Measurements from ENCODE around the gene POLR3E.

DNA sequence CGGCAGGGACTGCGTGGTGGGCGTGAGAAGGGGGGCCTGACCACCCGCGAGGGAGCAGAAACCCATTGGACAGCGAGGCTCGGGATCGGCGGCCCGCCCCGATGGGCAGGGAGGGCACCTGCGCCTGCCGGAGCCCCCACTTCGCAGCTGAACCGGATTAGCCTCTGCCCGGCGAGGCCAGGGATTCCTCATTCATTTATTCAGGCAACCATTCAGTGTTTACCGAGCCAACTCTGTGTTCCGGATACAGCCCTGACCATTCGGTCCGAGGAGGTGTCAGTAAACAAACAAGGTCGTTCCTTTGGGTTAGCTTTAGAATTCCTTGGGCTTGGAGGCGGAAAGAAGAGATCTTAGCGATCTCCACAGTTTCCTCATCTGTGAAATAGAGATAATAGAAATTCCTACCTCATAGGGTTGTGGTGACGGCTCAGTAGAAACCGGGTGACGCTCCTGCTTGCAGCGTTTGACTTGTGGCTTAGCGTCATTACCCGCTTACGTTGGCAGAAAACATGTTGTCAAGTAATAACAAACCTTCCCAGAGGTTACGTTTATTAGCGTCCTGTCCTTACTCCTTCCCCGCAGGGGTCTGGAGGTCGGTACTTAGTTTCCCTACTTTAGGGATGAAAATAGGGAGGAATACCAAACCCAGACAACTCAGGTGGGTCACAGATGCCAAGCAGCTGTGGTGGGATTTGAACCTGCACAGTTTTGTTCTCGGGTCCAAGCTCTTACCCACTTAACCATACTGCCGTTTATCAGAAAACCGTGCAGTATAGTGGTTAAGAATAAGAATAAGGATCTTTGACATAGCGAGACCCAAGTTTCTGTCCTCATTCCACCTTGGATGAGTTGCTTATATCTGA lies 893 bp downstream of the POLR3E start:
- TF ChIP-seq, protein P1, sequence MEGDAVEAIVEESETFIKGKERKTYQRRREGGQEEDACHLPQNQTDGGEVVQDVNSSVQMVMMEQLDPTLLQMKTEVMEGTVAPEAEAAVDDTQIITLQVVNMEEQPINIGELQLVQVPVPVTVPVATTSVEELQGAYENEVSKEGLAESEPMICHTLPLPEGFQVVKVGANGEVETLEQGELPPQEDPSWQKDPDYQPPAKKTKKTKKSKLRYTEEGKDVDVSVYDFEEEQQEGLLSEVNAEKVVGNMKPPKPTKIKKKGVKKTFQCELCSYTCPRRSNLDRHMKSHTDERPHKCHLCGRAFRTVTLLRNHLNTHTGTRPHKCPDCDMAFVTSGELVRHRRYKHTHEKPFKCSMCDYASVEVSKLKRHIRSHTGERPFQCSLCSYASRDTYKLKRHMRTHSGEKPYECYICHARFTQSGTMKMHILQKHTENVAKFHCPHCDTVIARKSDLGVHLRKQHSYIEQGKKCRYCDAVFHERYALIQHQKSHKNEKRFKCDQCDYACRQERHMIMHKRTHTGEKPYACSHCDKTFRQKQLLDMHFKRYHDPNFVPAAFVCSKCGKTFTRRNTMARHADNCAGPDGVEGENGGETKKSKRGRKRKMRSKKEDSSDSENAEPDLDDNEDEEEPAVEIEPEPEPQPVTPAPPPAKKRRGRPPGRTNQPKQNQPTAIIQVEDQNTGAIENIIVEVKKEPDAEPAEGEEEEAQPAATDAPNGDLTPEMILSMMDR (IDR thresholded peaks at IDR 0.05): no peak
- no peak for TF ChIP-seq ZFX (IDR thresholded peaks at IDR 0.05; ENCODE audit: borderline replicate concordance)

Data from 22Rv1 (cell line).